IPS DF 6.9 (cell line): ENCODE measurements around the gene MRNIP.

Experiments used
- DNase-seq: peaks from one replicate; pipeline ENCODE4 v3.0.0-alpha.2; 2013; ENCODE audit warnings: low read depth, low spot score
- H3K27ac ChIP-seq: one replicate; pipeline ENCODE4 v1.5.1; 2013; ENCODE audit warnings: low read length, control low read depth
- H3K27me3 ChIP-seq: 2 replicates; pipeline ENCODE4 v1.6.1; 2013; ENCODE audit warnings: mild to moderate bottlenecking, low read length; ENCODE audit not compliant: control insufficient read depth, insufficient read depth
- H3K36me3 ChIP-seq: 2 replicates; pipeline ENCODE4 v1.6.1; 2013; ENCODE audit warnings: low read length; ENCODE audit not compliant: control insufficient read depth, insufficient read depth
- H3K4me1 ChIP-seq: 2 replicates; pipeline ENCODE4 v1.6.1; 2013; ENCODE audit warnings: low read length; ENCODE audit not compliant: control insufficient read depth, insufficient read depth
- H3K4me3 ChIP-seq: 2 replicates; pipeline ENCODE4 v1.5.1; 2013; ENCODE audit warnings: mild to moderate bottlenecking, low read length
- H3K9me3 ChIP-seq: 2 replicates; pipeline ENCODE4 v1.6.1; 2013; ENCODE audit warnings: low read length, inconsistent platforms; ENCODE audit not compliant: control insufficient read depth, insufficient read depth
- WGBS: extraction: QIAGEN DNeasy Blood & Tissue Kit; methylation state at CpG from one replicate; pipeline ENCODE4 v1.1.7; 2013; ENCODE audit warnings: mixed read lengths, missing lambda C conversion rate; ENCODE audit not compliant: insufficient read length, insufficient coverage; 5-methylcytosine and 5-hydroxymethylcytosine counted together

MRNIP gene

GRCh38 chr5:179802207-179802883 is 56.3 kb downstream of the MRNIP start:
- no peak for DNase-seq
- peaks cover 25% of the 10 kb centered on the region for H3K36me3 ChIP-seq
- no peaks in the 10 kb centered on the region for H3K9me3 ChIP-seq
- no peak overlapping the region for H3K4me3 ChIP-seq
- no peak overlapping the region for H3K27ac ChIP-seq
- no peaks in the 10 kb centered on the region for H3K27me3 ChIP-seq
- WGBS, result no CpG with 5 or more reads among the region's 19 CpGs
- peaks cover 15% of the 10 kb centered on the region for H3K4me1 ChIP-seq

- Histone ChIP-seq H3K27ac (no peak overlapping the region), H3K4me1 (peaks cover 15% of the 10 kb centered on the region), H3K4me3 (no peak overlapping the region), H3K9me3 (no peaks in the 10 kb centered on the region), H3K27me3 (no peaks in the 10 kb centered on the region), H3K36me3 (peaks cover 26% of the 10 kb centered on the region)
- WGBS, result no CpG with 5 or more reads among the region's 67 CpGs
- DNase-seq, result no peak
Measured at GRCh38 chr5:179801304-179802206, 57.1 kb downstream of the MRNIP start.

- WGBS, result no CpG with 5 or more reads among the region's 12 CpGs
Measured at GRCh38 chr5:179800696-179801201, 57.9 kb downstream of the MRNIP start.

GRCh38 chr5:179800071-179800695 is 58.4 kb downstream of the MRNIP start:
- Histone ChIP-seq H3K4me1 (peaks cover 15% of the 10 kb centered on the region), H3K36me3 (peaks cover 26% of the 10 kb centered on the region), H3K27ac (no peak overlapping the region), H3K9me3 (no peaks in the 10 kb centered on the region), H3K27me3 (no peaks in the 10 kb centered on the region), H3K4me3 (no peak overlapping the region)
- DNase-seq, result no peak
- no CpG with 5 or more reads among the region's 21 CpGs for WGBS

More at GRCh38 chr5:179800696-179801201, 57.9 kb downstream of the MRNIP start:
- Histone ChIP-seq H3K9me3 (no peaks in the 10 kb centered on the region), H3K36me3 (peaks cover 26% of the 10 kb centered on the region), H3K27ac (no peak overlapping the region), H3K27me3 (no peaks in the 10 kb centered on the region), H3K4me3 (no peak overlapping the region), H3K4me1 (peaks cover 15% of the 10 kb centered on the region)
- DNase-seq, result no peak

- no CpG with 5 or more reads among the region's 5 CpGs for WGBS
- Histone ChIP-seq H3K36me3 (peaks cover 26% of the 10 kb centered on the region), H3K9me3 (no peaks in the 10 kb centered on the region), H3K27me3 (no peaks in the 10 kb centered on the region), H3K27ac (no peak overlapping the region), H3K4me3 (no peak overlapping the region), H3K4me1 (peaks cover 11% of the 10 kb centered on the region)
- no peak for DNase-seq
Measured at GRCh38 chr5:179799644-179799973, 59.0 kb downstream of the MRNIP start.

GRCh38 chr5:179798771-179799643 is 59.6 kb downstream of the MRNIP start:
- Histone ChIP-seq H3K27ac (no peak overlapping the region), H3K36me3 (peaks cover 26% of the 10 kb centered on the region), H3K4me3 (no peak overlapping the region), H3K9me3 (no peaks in the 10 kb centered on the region), H3K4me1 (peaks cover 11% of the 10 kb centered on the region), H3K27me3 (no peaks in the 10 kb centered on the region)
- no CpG with 5 or more reads among the region's 36 CpGs for WGBS
- no peak for DNase-seq

GRCh38 chr5:179798144-179798770 is 60.4 kb downstream of the MRNIP start:
- H3K27me3 ChIP-seq, result no peaks in the 10 kb centered on the region
- peaks cover 8% of the 10 kb centered on the region for H3K4me1 ChIP-seq
- no CpG with 5 or more reads among the region's 23 CpGs for WGBS
- no peak overlapping the region for H3K27ac ChIP-seq
- DNase-seq, result no peak
- peaks cover 26% of the 10 kb centered on the region for H3K36me3 ChIP-seq
- no peaks in the 10 kb centered on the region for H3K9me3 ChIP-seq
- no peak overlapping the region for H3K4me3 ChIP-seq

- H3K9me3 ChIP-seq, result no peaks in the 10 kb centered on the region
- no CpG with 5 or more reads among the region's 30 CpGs for WGBS
- no peak overlapping the region for H3K4me3 ChIP-seq
- peaks cover 6% of the 10 kb centered on the region for H3K4me1 ChIP-seq
- DNase-seq, result no peak
- peaks cover 26% of the 10 kb centered on the region for H3K36me3 ChIP-seq
- H3K27me3 ChIP-seq, result no peaks in the 10 kb centered on the region
- no peak overlapping the region for H3K27ac ChIP-seq
Measured at GRCh38 chr5:179797741-179798140, 60.9 kb downstream of the MRNIP start.

GRCh38 chr5:179796877-179797608 is 61.6 kb downstream of the MRNIP start:
- Histone ChIP-seq H3K36me3 (peaks cover 26% of the 10 kb centered on the region), H3K4me3 (no peak overlapping the region), H3K9me3 (no peaks in the 10 kb centered on the region), H3K4me1 (peaks cover 6% of the 10 kb centered on the region), H3K27ac (no peak overlapping the region), H3K27me3 (no peaks in the 10 kb centered on the region)
- DNase-seq, result no peak
- WGBS, result no CpG with 5 or more reads among the region's 21 CpGs
